SK-N-SH (cell line): Measurements from ENCODE around the gene TMEM169. TPM values are rescaled to one million over a fixed set of nuclear protein-coding genes. Genes with fewer than 3 reads are reported as not detected.

ENCODE experiments used
- CTCF ChIA-PET: fragments of 300-600, 350-600 bp; formaldehyde crosslinking; extraction: SDS; loops from one replicate; lab custom pipeline; 2021; lab: Yijun Ruan, JAX
- POLR2A ChIA-PET: fragments of 350-600 bp; sonication (Branson Sonifier 250); formaldehyde crosslinking; extraction: SDS; loops from one replicate; lab custom pipeline; 2020; ENCODE audit warnings: antibody characterized with exemption, inconsistent platforms; lab: Yijun Ruan, JAX
- DNase-seq: peaks from one replicate; pipeline ENCODE4 v3.0.0; 2012
- H2AFZ ChIP-seq: fragments of 200-600 bp; sonication (generic); 2 replicates; pipeline ENCODE4 v1.8.1; 2016; ENCODE audit warnings: antibody characterized with exemption, mild to moderate bottlenecking, low read depth
- H3F3A ChIP-seq: fragments of 200-600 bp; sonication (generic); replicated peaks from 2 replicates; pipeline ENCODE3; 2016; ENCODE audit warnings: antibody characterized with exemption, mild to moderate bottlenecking; ENCODE audit not compliant: insufficient read depth
- H3K27ac ChIP-seq, 2 experiments: fragments of 200-500 bp in 1 of 2; fragments of 200-600 bp in 1 of 2; sonication (Bioruptor generic) in 1 of 2; sonication (generic), shearing (Covaris generic) in 1 of 2; 2 replicates each; pipeline versions ENCODE4 v1.5.1 to v1.6.1; 2014 to 2016; ENCODE audit warnings: low read depth in 2 of 2, inconsistent platforms in 1 of 2, low read length in 1 of 2, mild to moderate bottlenecking in 1 of 2, mixed read lengths in 1 of 2
- H3K27me3 ChIP-seq: fragments of 200-600 bp; sonication (generic), shearing (Covaris generic); 2 replicates; pipeline ENCODE4 v1.6.1; 2016; ENCODE audit warnings: mixed run types; ENCODE audit not compliant: insufficient read depth
- H3K36me3 ChIP-seq, 2 experiments: fragments of 200-500 bp in 1 of 2; fragments of 200-600 bp in 1 of 2; sonication (Bioruptor generic) in 1 of 2; sonication (generic) in 1 of 2; replicated peaks in 1 of 2; 2 replicates each; pipeline versions ENCODE3 to v1.5.1; 2014 to 2016; ENCODE audit warnings: low read length in 1 of 2, mild to moderate bottlenecking in 1 of 2; ENCODE audit not compliant: insufficient read depth in 2 of 2, control insufficient read depth in 1 of 2
- H3K4me1 ChIP-seq, 2 experiments: fragments of 200-500 bp in 1 of 2; fragments of 200-600 bp in 1 of 2; sonication (Bioruptor generic) in 1 of 2; sonication (generic), shearing (Covaris generic) in 1 of 2; 2 replicates each; pipeline versions ENCODE4 v1.5.1 to v1.6.1; 2014 to 2016; ENCODE audit warnings: low read depth in 1 of 2, low read length in 1 of 2, mixed run types in 1 of 2; ENCODE audit not compliant: insufficient read depth in 2 of 2, control insufficient read depth in 1 of 2
- H3K4me2 ChIP-seq: fragments of 200-600 bp; sonication (generic), shearing (Covaris generic); 2 replicates; pipeline ENCODE4 v1.6.1; 2017; ENCODE audit warnings: mixed run types
- H3K4me3 ChIP-seq, 2 experiments: fragments of 200-500 bp in 1 of 2; fragments of 200-600 bp in 1 of 2; sonication (Bioruptor generic) in 1 of 2; sonication (generic), shearing (Covaris generic) in 1 of 2; 2 replicates each; pipeline versions ENCODE4 v1.5.1 to v1.8.1; 2014 to 2016; ENCODE audit warnings: low read depth in 2 of 2, inconsistent platforms in 1 of 2, low read length in 1 of 2, mild to moderate bottlenecking in 1 of 2, mixed read lengths in 1 of 2, moderate library complexity in 1 of 2
- H3K79me2 ChIP-seq: fragments of 200-600 bp; sonication (generic); 2 replicates; pipeline ENCODE4 v1.8.1; 2017; ENCODE audit warnings: mild to moderate bottlenecking; ENCODE audit not compliant: insufficient read depth
- H3K9ac ChIP-seq: fragments of 200-600 bp; sonication (generic); 2 replicates; pipeline ENCODE4 v1.6.1; 2017; ENCODE audit warnings: mixed run types
- H3K9me2 ChIP-seq: fragments of 200-600 bp; sonication (generic); 2 replicates; pipeline ENCODE4 v1.6.1; 2017; ENCODE audit warnings: mixed run types
- H3K9me3 ChIP-seq: fragments of 200-600 bp; sonication (generic); 2 replicates; pipeline ENCODE4 v1.6.1; 2017; ENCODE audit warnings: mixed run types, mild to moderate bottlenecking, moderate library complexity
- H4K20me1 ChIP-seq: fragments of 200-600 bp; sonication (generic); 2 replicates; pipeline ENCODE4 v1.6.1; 2017; ENCODE audit warnings: mild to moderate bottlenecking, mixed run types; ENCODE audit not compliant: insufficient read depth
- FOSL2 ChIP-seq: IDR thresholded peaks from 2 replicates; pipeline ENCODE4 v1.4.0; 2012; ENCODE audit warnings: low read depth, mild to moderate bottlenecking, moderate library complexity, borderline replicate concordance
- FOXM1 ChIP-seq: IDR thresholded peaks from 2 replicates; pipeline ENCODE4 v1.4.0; 2012; ENCODE audit warnings: low read depth, mild to moderate bottlenecking
- GATA2 ChIP-seq: sonication (generic); formaldehyde crosslinking; IDR thresholded peaks from 2 replicates; pipeline ENCODE4 v1.5.0; 2020; ENCODE audit warnings: mild to moderate bottlenecking, missing genetic modification reagents
- JUND ChIP-seq: IDR thresholded peaks from 2 replicates; pipeline ENCODE4 v1.4.0; 2012
- NFIC ChIP-seq: IDR thresholded peaks from 2 replicates; pipeline ENCODE4 v1.4.0; 2012; ENCODE audit warnings: borderline replicate concordance
- NRF1 ChIP-seq: IDR thresholded peaks from 2 replicates; pipeline ENCODE4 v1.6.1; 2012; ENCODE audit warnings: low read depth, mild to moderate bottlenecking, low read length
- POLR2AphosphoS5 ChIP-seq: IDR thresholded peaks from 2 replicates; pipeline ENCODE4 v1.6.1; 2012; ENCODE audit warnings: low read depth, low read length
- RAD21 ChIP-seq: IDR thresholded peaks from 2 replicates; pipeline ENCODE4 v1.6.1; 2012; ENCODE audit warnings: mild to moderate bottlenecking, low read length
- RCOR1 ChIP-seq: fragments of 150-350 bp; IDR thresholded peaks from 2 replicates; pipeline ENCODE4 v1.6.1; 2017; ENCODE audit warnings: antibody characterized with exemption, low read length
- RFX5 ChIP-seq: IDR thresholded peaks from 2 replicates; pipeline ENCODE4 v1.6.1; 2012; ENCODE audit warnings: mild to moderate bottlenecking, improper control_type of control experiment, low read length
- TEAD4 ChIP-seq: IDR thresholded peaks from 2 replicates; pipeline ENCODE4 v1.4.0; 2012; ENCODE audit warnings: mild to moderate bottlenecking, borderline replicate concordance; ENCODE audit not compliant: insufficient read depth
- WGBS: methylation state at CpG from one replicate; pipeline ENCODE4 v1.1.6; 2017; ENCODE audit warnings: low lambda C conversion rate; 5-methylcytosine and 5-hydroxymethylcytosine counted together
- polyA plus RNA-seq, 3 experiments: library from polyadenylated mRNA; depleted of rRNA; stranded (reverse); fragments of >200 nt; gene quantifications; 2 replicates each; pipeline ENCODE4 v1.2.3, GENCODE V29; 2012
- TF ChIP-seq, protein P1 (sequence below): IDR thresholded peaks from 2 replicates; pipeline ENCODE4 v1.4.0; 2012; ENCODE audit warnings: low read depth, borderline replicate concordance
- TF ChIP-seq, protein P2 (sequence below): fragments of 150-350 bp; IDR thresholded peaks from 2 replicates; pipeline ENCODE4 v1.6.1; 2017; ENCODE audit warnings: antibody characterized with exemption, low read length, low read depth, borderline replicate concordance
- TF ChIP-seq, protein P3 (sequence below): IDR thresholded peaks from 2 replicates; pipeline ENCODE4 v1.4.0; 2012; ENCODE audit warnings: low read depth, borderline replicate concordance
- TF ChIP-seq, protein P4 (sequence below): IDR thresholded peaks from 2 replicates; pipeline ENCODE4 v1.4.0; 2012; ENCODE audit warnings: low read depth
- TF ChIP-seq, protein P5 (sequence below): fragments of 150-350 bp; IDR thresholded peaks from 2 replicates; pipeline ENCODE4 v1.6.1; 2016; ENCODE audit warnings: mild to moderate bottlenecking, low read depth, low read length

The TMEM169 gene
- polyA plus RNA-seq, 1 of the 3 experiments (the other 2 are of a cell fraction), result 0.30 TPM

DNA sequence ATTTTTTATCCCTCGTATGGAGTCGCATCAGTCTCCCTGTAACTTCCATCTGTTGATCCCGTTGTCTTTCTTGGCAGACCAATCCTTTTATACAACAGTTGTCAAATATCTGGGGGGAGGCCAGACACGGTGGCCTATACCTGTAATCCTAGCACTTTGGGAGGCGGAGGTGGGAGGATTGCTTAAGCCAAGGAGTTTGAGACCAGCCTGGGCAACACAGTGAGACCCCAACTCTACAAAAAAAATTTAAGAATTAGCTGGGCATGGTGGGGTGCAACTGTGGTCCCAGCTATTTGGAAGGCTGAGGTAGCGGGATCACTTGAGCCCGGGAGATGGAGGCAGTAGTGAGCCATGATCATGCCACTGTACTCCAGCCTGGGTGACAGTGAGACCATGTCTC, 29.4 kb downstream of the TMEM169 start:
- Histone ChIP-seq H3K9ac (peak overlapping the region; percentile 92; the same call in 1 of the 2 replicates), H2AFZ (no peak overlapping the region), H3K4me2 (peak overlapping the region; percentile 86; the same call in 1 of the 2 replicates), H3K9me2 (no peaks in the 10 kb centered on the region), H3K4me1 (peaks cover 15 to 35% of the 10 kb centered on the region in 2 experiments), H3F3A (peaks cover 23% of the 10 kb centered on the region), H3K79me2 (peaks cover 62% of the 10 kb centered on the region), H3K4me3 (peak overlapping the region in 1 of 2 experiments; percentile 83; a peak in 1 of 4 replicates), H3K27ac (no peak overlapping the region; a peak in 1 of 4 replicates), H3K9me3 (no peaks in the 10 kb centered on the region), H4K20me1 (peaks cover 11% of the 10 kb centered on the region), H3K27me3 (no peaks in the 10 kb centered on the region), H3K36me3 (peaks cover 48 to 50% of the 10 kb centered on the region in 2 experiments)
- POLR2A ChIA-PET, result interaction anchor here (2.5 kb wide), 1 partner anchor 29 kb away, joined by 17 read pairs; the partner anchor contains the start of genes PECR and TMEM169
- DNase-seq, result no peak
- 71% methylated on average over 7 of the region's 7 CpGs for WGBS
- TF ChIP-seq GATA2 (CRISPR knock-in tag), result no peak
- TF ChIP-seq NRF1, result no peak
- no peak for TF ChIP-seq RCOR1
- TF ChIP-seq, protein P1, sequence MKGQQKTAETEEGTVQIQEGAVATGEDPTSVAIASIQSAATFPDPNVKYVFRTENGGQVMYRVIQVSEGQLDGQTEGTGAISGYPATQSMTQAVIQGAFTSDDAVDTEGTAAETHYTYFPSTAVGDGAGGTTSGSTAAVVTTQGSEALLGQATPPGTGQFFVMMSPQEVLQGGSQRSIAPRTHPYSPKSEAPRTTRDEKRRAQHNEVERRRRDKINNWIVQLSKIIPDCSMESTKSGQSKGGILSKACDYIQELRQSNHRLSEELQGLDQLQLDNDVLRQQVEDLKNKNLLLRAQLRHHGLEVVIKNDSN, result no peak
- no peak for TF ChIP-seq RAD21
- TF ChIP-seq TEAD4, result no peak
- no peak for TF ChIP-seq NFIC
- TF ChIP-seq JUND, result no peak
- TF ChIP-seq FOSL2, result no peak
- no peak for TF ChIP-seq FOXM1
- TF ChIP-seq, protein P2, sequence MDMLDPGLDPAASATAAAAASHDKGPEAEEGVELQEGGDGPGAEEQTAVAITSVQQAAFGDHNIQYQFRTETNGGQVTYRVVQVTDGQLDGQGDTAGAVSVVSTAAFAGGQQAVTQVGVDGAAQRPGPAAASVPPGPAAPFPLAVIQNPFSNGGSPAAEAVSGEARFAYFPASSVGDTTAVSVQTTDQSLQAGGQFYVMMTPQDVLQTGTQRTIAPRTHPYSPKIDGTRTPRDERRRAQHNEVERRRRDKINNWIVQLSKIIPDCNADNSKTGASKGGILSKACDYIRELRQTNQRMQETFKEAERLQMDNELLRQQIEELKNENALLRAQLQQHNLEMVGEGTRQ, result no peak
- TF ChIP-seq, protein P3, sequence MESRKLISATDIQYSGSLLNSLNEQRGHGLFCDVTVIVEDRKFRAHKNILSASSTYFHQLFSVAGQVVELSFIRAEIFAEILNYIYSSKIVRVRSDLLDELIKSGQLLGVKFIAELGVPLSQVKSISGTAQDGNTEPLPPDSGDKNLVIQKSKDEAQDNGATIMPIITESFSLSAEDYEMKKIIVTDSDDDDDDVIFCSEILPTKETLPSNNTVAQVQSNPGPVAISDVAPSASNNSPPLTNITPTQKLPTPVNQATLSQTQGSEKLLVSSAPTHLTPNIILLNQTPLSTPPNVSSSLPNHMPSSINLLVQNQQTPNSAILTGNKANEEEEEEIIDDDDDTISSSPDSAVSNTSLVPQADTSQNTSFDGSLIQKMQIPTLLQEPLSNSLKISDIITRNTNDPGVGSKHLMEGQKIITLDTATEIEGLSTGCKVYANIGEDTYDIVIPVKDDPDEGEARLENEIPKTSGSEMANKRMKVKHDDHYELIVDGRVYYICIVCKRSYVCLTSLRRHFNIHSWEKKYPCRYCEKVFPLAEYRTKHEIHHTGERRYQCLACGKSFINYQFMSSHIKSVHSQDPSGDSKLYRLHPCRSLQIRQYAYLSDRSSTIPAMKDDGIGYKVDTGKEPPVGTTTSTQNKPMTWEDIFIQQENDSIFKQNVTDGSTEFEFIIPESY, result no peak
- TF ChIP-seq, protein P4, sequence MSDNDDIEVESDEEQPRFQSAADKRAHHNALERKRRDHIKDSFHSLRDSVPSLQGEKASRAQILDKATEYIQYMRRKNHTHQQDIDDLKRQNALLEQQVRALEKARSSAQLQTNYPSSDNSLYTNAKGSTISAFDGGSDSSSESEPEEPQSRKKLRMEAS, result no peak
- CTCF ChIA-PET, result interaction anchor here (1.2 to 2.3 kb wide), 13 partner anchors 8 to 407 kb away, joined by 3 to 13 read pairs (median 4); partner anchors contain the start of gene MARCHF4

DNA sequence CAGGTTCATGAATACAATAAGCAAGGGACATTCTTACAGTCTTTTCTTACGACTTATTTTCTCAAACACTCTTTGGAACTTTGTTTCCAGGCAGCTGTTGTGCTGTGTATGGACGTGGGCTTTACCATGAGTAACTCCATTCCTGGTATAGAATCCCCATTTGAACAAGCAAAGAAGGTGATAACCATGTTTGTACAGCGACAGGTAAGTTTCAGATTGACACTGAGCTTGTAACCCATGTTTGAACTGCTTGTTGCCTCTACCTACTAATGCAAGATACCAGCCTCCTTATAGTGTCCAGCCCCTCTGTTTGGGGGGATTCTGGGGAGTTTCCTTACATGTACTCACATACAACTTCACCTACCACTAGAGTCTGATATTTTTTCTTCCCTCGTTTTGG, 31.2 kb downstream of the TMEM169 start:
- peaks cover 80% of the 10 kb centered on the region for H3K79me2 ChIP-seq
- peaks cover 30 to 51% of the 10 kb centered on the region in 2 experiments for H3K4me1 ChIP-seq
- no peak for DNase-seq
- no peak overlapping the region for H3K4me3 ChIP-seq
- H2AFZ ChIP-seq, result no peak overlapping the region
- no peak overlapping the region; the same call in 1 of the 2 replicates for H3K4me2 ChIP-seq
- H3F3A ChIP-seq, result peaks cover 23% of the 10 kb centered on the region
- POLR2A ChIA-PET, result no interaction called here
- H3K9ac ChIP-seq, result no peak overlapping the region
- H4K20me1 ChIP-seq, result peaks cover 11% of the 10 kb centered on the region
- no peaks in the 10 kb centered on the region for H3K9me3 ChIP-seq
- H3K9me2 ChIP-seq, result no peaks in the 10 kb centered on the region
- no peak for TF ChIP-seq RFX5
- no peak for TF ChIP-seq TEAD4
- no peak for TF ChIP-seq NRF1
- TF ChIP-seq, protein P1, result no peak
- TF ChIP-seq POLR2AphosphoS5, result no peak
- TF ChIP-seq, protein P5, sequence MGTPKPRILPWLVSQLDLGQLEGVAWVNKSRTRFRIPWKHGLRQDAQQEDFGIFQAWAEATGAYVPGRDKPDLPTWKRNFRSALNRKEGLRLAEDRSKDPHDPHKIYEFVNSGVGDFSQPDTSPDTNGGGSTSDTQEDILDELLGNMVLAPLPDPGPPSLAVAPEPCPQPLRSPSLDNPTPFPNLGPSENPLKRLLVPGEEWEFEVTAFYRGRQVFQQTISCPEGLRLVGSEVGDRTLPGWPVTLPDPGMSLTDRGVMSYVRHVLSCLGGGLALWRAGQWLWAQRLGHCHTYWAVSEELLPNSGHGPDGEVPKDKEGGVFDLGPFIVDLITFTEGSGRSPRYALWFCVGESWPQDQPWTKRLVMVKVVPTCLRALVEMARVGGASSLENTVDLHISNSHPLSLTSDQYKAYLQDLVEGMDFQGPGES, result no peak
- TF ChIP-seq, all 33 proteins: peak for 0
- 81% methylated on average over 4 of the region's 4 CpGs for WGBS
- Histone ChIP-seq H3K27ac (peak overlapping the region; percentile 20 to 34; a peak in 3 of 4 replicates), H3K27me3 (no peaks in the 10 kb centered on the region), H3K36me3 (peaks cover 65 to 68% of the 10 kb centered on the region in 2 experiments)
- CTCF ChIA-PET, result no interaction called here
